ENCODE data around the gene CHCHD10.

GRCh38 chr22:23789121-23789520 is 21.3 kb upstream of the CHCHD10 start:
- TF ChIP-seq CTCF (IDR thresholded peaks at IDR 0.05) (no peak), JUN (CRISPR knock-in tag; IDR thresholded peaks at IDR 0.05) (no peak), TEAD4 (CRISPR knock-in tag; IDR thresholded peaks at IDR 0.05) (no peak), ARID4B (CRISPR knock-in tag; IDR thresholded peaks at IDR 0.05; ENCODE audit: borderline replicate concordance) (no peak), ZNF396 (CRISPR knock-in tag; IDR thresholded peaks at IDR 0.05; ENCODE audit: borderline replicate concordance) (no peak), ZNF532 (CRISPR knock-in tag; IDR thresholded peaks at IDR 0.05; ENCODE audit: borderline replicate concordance) (no peak), TEAD1 (CRISPR knock-in tag; IDR thresholded peaks at IDR 0.05) (no peak), FOXK1 (CRISPR knock-in tag; IDR thresholded peaks at IDR 0.05) (no peak), MAX (CRISPR knock-in tag; IDR thresholded peaks at IDR 0.05) (no peak), ZBTB21 (CRISPR knock-in tag; IDR thresholded peaks at IDR 0.05; ENCODE audit: borderline replicate concordance) (no peak), HMGXB4 (CRISPR knock-in tag; IDR thresholded peaks at IDR 0.05) (no peak), ATF1 (CRISPR knock-in tag; IDR thresholded peaks at IDR 0.05) (no peak), NR2C2 (CRISPR knock-in tag; IDR thresholded peaks at IDR 0.05) (no peak), MXD4 (CRISPR knock-in tag; IDR thresholded peaks at IDR 0.05; ENCODE audit: borderline replicate concordance) (no peak)
